Upper lobe of left lung (tissue), 6 donors: Measurements from ENCODE around the gene IFRD1. TPM values are rescaled to one million over a fixed set of nuclear protein-coding genes. Genes with fewer than 3 reads are reported as not detected.

ENCODE experiments used
- ATAC-seq, 2 donors: fragments of 200-7000 bp; cut with Tn5 transposase; one replicate each; pipeline ENCODE4 v1.9.1; 2022; ENCODE audit warnings: mild to moderate bottlenecking in 2 of 2, moderate library complexity in 2 of 2; ENCODE audit not compliant: low FRiP score in 2 of 2
- DNase-seq, 2 donors: peaks; one replicate each; pipeline ENCODE4 v3.0.0-alpha.2; 2019 to 2020
- H3K27ac ChIP-seq, 4 donors: fragments of 200-600 bp; sonication (generic); one replicate each; pipeline ENCODE4 v1.5.1; 2016 to 2019
- H3K27me3 ChIP-seq, 4 donors: fragments of 200-600 bp; sonication (generic); one replicate each; pipeline ENCODE4 v1.5.1; 2017 to 2019
- H3K36me3 ChIP-seq, 4 donors: fragments of 200-600 bp; sonication (generic); one replicate each; pipeline ENCODE4 v1.5.1; 2016 to 2019
- H3K4me1 ChIP-seq, 4 donors: fragments of 200-600 bp; sonication (generic); one replicate each; pipeline ENCODE4 v1.5.1; 2018 to 2019
- H3K4me3 ChIP-seq, 4 donors: fragments of 200-600 bp; sonication (generic); one replicate each; pipeline ENCODE4 v1.5.1; 2017 to 2019; ENCODE audit warnings: mild to moderate bottlenecking in 2 of 4, moderate library complexity in 1 of 4
- H3K9me3 ChIP-seq, 4 donors: fragments of 200-600 bp; sonication (generic); one replicate each; pipeline ENCODE4 v1.5.1; 2018 to 2019
- CTCF ChIP-seq, 6 experiments: fragments of 450-650 bp in 4 of 6; fragments of 200-600 bp in 2 of 6; sonication (generic) in 2 of 6; IDR thresholded peaks; one replicate each; pipeline ENCODE4 v1.5.1; 2016 to 2019; ENCODE audit warnings: antibody characterized with exemption in 6 of 6
- EP300 ChIP-seq, 4 donors: sonication (generic); formaldehyde crosslinking; IDR thresholded peaks; one replicate each; pipeline ENCODE4 v1.5.1; 2017; ENCODE audit warnings: antibody characterized with exemption in 4 of 4, control low read depth in 2 of 4
- POLR2A ChIP-seq, 4 donors: fragments of 450-650 bp; IDR thresholded peaks; one replicate each; pipeline ENCODE4 v1.5.1; 2016 to 2017; ENCODE audit warnings: antibody characterized with exemption in 4 of 4, mild to moderate bottlenecking in 2 of 4
- POLR2AphosphoS5 ChIP-seq, 2 donors: sonication (generic); formaldehyde crosslinking; IDR thresholded peaks; one replicate each; pipeline ENCODE4 v1.5.1; 2017; ENCODE audit warnings: antibody characterized with exemption in 2 of 2
- WGBS, 2 donors: methylation state at CpG; one replicate each; pipeline ENCODE4 v1.1.5; 2017 to 2018; 5-methylcytosine and 5-hydroxymethylcytosine counted together
- total RNA-seq, 6 donors: library from RNA; depleted of rRNA in 4 of 6; stranded (reverse); fragments of >200 nt in 4 of 6; gene quantifications; one replicate each; pipeline versions ENCODE4 v1.1.0 to v1.2.1, GENCODE V29; 2016 to 2021
- donor health status: DM: no; HTN: no; CAD: no; lungs with moderate emphysema.
- donor health status: DM: no; HTN: yes; CAD: no; lungs with severe emphysema.

IFRD1 gene
- total RNA-seq, 6 donors from 2014 or later, result 28.8 to 95.3 (median 49.2) TPM

- Histone ChIP-seq H3K9me3 (no peaks in the 10 kb centered on the region), H3K4me3 (no peak overlapping the region), H3K27me3 (no peaks in the 10 kb centered on the region), H3K27ac (no peak overlapping the region), H3K36me3 (no peaks in the 10 kb centered on the region), H3K4me1 (no peaks in the 10 kb centered on the region)
- ATAC-seq (no peak), DNase-seq (no peak)
- TF ChIP-seq POLR2A (IDR thresholded peaks at IDR 0.05) (no peak), POLR2AphosphoS5 (IDR thresholded peaks at IDR 0.05) (no peak), CTCF (IDR thresholded peaks at IDR 0.05) (no peak), EP300 (IDR thresholded peaks at IDR 0.05) (no peak)
- WGBS, 2 donors, result 71 to 77% methylated on average over 7 of the region's 7 CpGs
Measured at GRCh38 chr7:112501801-112502503, 51.7 kb downstream of the IFRD1 start.

DNA sequence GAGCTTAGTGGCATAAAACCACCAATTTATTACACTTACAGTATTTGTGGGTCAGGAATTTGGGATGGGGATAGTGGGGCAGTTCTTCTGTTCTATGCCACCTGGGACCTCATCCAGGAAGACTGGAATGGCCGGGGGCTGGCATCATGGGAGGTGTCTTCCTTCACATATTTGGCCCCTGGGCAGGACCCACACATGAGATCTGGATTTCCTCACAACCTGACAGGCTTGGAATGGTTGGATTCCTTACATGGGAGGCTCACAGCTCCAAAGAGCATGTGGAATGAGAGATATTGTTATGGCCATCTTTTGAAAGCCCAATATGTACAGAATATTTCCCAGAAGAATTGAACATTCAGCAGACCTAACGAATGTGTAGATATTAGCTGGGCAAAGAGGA lies 52.4 kb downstream of the IFRD1 start:
- no peak for TF ChIP-seq CTCF (IDR thresholded peaks at IDR 0.05)
- no peak for TF ChIP-seq POLR2A (IDR thresholded peaks at IDR 0.05)
- TF ChIP-seq EP300 (IDR thresholded peaks at IDR 0.05), result no peak
- TF ChIP-seq POLR2AphosphoS5 (IDR thresholded peaks at IDR 0.05), result no peak

GRCh38 chr7:112503361-112503972 lies 53.2 kb downstream of the IFRD1 start:
- Histone ChIP-seq H3K27ac (no peak overlapping the region), H3K4me1 (no peaks in the 10 kb centered on the region), H3K4me3 (no peak overlapping the region), H3K36me3 (no peaks in the 10 kb centered on the region), H3K27me3 (no peaks in the 10 kb centered on the region), H3K9me3 (no peaks in the 10 kb centered on the region)
- TF ChIP-seq POLR2A (IDR thresholded peaks at IDR 0.05) (no peak), EP300 (IDR thresholded peaks at IDR 0.05) (no peak), POLR2AphosphoS5 (IDR thresholded peaks at IDR 0.05) (no peak), CTCF (IDR thresholded peaks at IDR 0.05) (no peak)
- DNase-seq, result no peak
- 73 to 74% methylated on average over 4 of the region's 4 CpGs for WGBS, 2 donors
- ATAC-seq, result no peak

More for the DNA sequence above, 52.4 kb downstream of the IFRD1 start:
- DNase-seq, result no peak
- no peaks in the 10 kb centered on the region for H3K27me3 ChIP-seq
- ATAC-seq, result no peak
- no peaks in the 10 kb centered on the region for H3K36me3 ChIP-seq
- H3K4me1 ChIP-seq, result no peaks in the 10 kb centered on the region
- H3K27ac ChIP-seq, result no peak overlapping the region
- WGBS, 2 donors, result 87 to 97% methylated on average over 2 of the region's 2 CpGs
- H3K9me3 ChIP-seq, result no peaks in the 10 kb centered on the region
- H3K4me3 ChIP-seq, result no peak overlapping the region

DNA sequence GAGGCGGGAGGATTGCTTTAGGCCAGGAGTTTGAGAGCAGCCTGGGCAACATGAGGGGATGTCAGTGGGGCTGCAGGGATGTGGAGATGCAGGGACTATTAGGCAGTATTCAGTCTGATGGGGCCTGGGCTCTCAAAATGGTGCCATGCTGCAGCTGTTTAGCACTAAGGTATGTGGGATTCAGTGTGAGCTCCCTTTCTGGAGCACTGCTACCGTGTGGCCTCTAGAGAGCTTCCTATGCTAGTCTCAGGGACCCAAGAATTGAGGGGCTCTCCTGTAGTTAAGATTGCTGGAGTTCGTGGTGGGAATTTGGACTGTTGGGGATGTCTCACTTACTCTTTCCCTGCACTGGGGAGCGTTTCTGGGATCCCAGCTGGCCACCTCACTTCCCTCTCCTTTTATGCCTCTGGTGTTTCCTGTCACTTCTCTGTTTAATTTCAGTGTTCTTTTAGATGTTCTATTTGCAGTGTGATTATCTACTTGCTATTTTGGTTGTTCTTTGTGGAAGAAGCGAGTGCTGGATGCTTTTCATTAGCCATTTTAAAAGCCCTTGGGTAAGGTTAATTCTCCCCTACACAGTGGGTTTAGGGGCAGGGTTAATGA lies 53.9 kb downstream of the IFRD1 start:
- 80 to 90% methylated on average over 5 of the region's 5 CpGs for WGBS, 2 donors
- TF ChIP-seq CTCF (IDR thresholded peaks at IDR 0.05) (no peak), EP300 (IDR thresholded peaks at IDR 0.05) (no peak), POLR2A (IDR thresholded peaks at IDR 0.05) (no peak), POLR2AphosphoS5 (IDR thresholded peaks at IDR 0.05) (no peak)
- Histone ChIP-seq H3K9me3 (no peaks in the 10 kb centered on the region), H3K36me3 (no peaks in the 10 kb centered on the region), H3K27ac (no peak overlapping the region), H3K27me3 (no peaks in the 10 kb centered on the region), H3K4me1 (no peaks in the 10 kb centered on the region), H3K4me3 (no peak overlapping the region)
- ATAC-seq (no peak), DNase-seq (no peak)
